Measurements from ENCODE around the gene ATXN7L1.
"Not testable (repeated sequence)": the region's sequence is repeated elsewhere in the genome, so short reads cannot be mapped to it uniquely, and the experiment has no call there.

The ATXN7L1 gene

GRCh38 chr7:105890290-105890997 is 14.0 kb upstream of the ATXN7L1 start:
- no peak for DNase-seq (ENCODE audit: low read depth in 2 of 2)

- DNase-seq (ENCODE audit: low read depth in 2 of 2) = no peak
Measured at GRCh38 chr7:105887569-105888189, 11.3 kb upstream of the ATXN7L1 start.

DNA sequence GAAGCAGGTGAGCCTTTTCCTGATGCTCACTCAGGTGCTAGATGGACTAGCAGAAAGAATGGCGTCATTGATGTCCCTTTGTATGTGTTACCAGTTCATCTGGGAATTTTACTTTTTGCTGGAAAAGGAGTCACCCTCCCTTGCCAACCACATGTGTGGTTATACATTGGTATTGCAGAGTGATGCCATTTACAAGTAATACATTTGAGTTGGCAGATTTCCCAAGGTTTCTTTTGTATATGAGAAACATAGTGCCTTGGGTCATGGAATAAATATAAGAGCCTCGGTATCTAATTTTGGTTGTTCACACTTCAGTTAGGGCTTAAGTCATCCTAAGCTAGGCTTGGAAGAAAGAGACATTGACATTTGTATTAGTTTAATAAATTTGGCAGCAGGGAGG is 10.4 kb upstream of the ATXN7L1 start:
- DNase-seq (ENCODE audit: low read depth in 2 of 2) = no peak

- DNase-seq (ENCODE audit: low read depth in 2 of 2) = no peak
Measured at GRCh38 chr7:105885387-105886111, 9.2 kb upstream of the ATXN7L1 start.

GRCh38 chr7:105883179-105883578 is 6.8 kb upstream of the ATXN7L1 start:
- not testable (repeated sequence) for DNase-seq (ENCODE audit: low read depth in 2 of 2)

GRCh38 chr7:105881439-105881838 is 5.0 kb upstream of the ATXN7L1 start:
- no peak for DNase-seq (ENCODE audit: low read depth in 2 of 2)

DNA sequence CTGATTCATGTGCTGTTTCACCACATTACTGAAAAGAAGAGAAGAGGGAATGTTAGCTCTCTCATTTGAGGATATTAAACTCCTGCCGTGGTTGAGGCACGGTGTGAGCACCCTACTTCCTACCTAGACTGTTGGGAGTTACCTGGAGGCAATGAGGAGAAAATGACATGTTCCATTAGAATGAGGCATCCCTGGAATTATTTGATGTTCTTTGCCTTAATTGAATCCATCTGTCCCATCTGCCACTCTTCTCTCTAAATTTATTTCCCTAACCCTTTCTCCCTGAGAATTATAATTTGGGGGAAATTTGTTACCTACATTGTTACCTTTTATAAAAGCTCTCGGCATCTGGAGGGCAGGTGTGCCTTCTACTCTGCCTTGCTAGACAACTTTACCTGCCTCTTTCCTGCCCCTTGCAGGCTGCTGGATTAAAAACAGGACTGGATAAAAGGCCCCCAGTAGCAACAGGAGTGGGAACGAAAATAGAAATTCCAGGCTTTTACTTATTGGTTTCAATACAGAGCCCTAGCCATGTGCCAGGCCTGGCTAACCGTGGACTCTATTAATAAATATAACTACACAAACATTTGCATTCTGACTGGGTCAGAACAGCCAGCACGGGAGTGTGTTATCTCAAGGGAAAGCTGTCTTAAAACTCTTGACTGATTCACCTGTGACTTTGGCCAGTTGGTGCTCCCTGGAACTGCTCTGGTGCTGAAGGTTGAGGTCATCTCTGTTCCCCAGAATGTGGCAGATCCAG is 4.4 kb upstream of the ATXN7L1 start:
- no peak for DNase-seq (ENCODE audit: low read depth in 2 of 2)

GRCh38 chr7:105879782-105880181 is 3.4 kb upstream of the ATXN7L1 start:
- DNase-seq (ENCODE audit: low read depth in 2 of 2) = no peak

GRCh38 chr7:105878746-105879605 is 2.6 kb upstream of the ATXN7L1 start:
- no peak for DNase-seq (ENCODE audit: low read depth in 2 of 2)

GRCh38 chr7:105877736-105878135 is 1.3 kb upstream of the ATXN7L1 start:
- no peak for DNase-seq (ENCODE audit: low read depth in 2 of 2)

GRCh38 chr7:105876964-105877601 is 684 bp upstream of the ATXN7L1 start:
- no peak for DNase-seq (ENCODE audit: low read depth in 2 of 2)

GRCh38 chr7:105875505-105875904 is 894 bp downstream of the ATXN7L1 start:
- no peak for DNase-seq (ENCODE audit: low read depth in 2 of 2)

GRCh38 chr7:105874055-105874454 is 2.3 kb downstream of the ATXN7L1 start:
- DNase-seq (ENCODE audit: low read depth in 2 of 2) = no peak

DNA sequence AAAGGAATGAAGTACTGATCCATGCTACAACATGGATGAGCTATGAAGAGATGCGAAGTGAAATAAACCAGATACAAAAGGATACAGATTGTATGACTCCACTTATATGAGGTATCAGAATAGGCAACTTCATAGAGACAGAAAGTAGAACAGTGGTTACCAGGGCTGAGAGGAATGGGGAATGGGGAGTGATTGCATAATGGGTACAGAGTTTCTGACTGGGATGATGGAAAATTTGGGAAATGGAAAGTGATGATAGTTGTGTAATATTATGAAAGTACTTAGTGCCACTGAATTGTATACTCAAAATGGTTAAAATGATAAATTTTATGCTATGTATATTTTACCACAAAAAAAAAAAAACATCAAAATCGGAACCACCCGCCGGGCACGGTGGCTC is 3.9 kb downstream of the ATXN7L1 start:
- no peak for DNase-seq (ENCODE audit: low read depth in 2 of 2)

- DNase-seq (ENCODE audit: low read depth in 2 of 2) = no peak
Measured at GRCh38 chr7:105871142-105871541, 5.3 kb downstream of the ATXN7L1 start.

DNA sequence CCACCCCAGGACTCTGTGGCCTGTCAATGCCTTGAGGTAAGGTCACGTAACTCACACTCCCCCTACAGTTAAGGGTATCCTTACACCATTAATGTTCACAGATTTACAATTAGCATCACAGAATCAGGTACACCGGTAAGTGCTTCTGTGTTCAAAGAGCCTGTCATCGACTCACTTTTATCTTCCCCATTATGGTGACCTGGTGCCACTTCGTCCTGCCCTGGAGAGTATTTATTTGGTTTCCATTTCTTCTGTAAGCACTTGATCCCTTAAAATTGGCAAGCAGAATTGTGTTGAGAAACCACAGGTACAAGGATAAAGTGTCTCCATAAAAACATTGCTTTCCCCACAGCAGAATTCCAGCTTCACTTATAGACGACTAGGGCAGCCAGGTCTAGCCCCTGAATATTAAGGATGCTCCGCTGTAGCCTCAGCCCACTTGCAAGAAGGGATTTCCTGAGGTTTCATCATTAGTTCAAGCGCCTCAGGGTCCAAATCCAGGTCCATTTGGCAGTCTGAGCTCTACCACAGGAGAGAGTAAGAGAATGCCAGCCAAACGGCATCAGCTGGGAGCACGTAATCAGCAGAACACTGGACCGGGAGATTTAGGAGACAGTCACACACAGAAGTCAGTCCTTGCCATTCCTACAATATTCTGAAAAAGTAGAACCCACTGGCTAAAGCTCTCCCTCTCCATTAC is 10.1 kb downstream of the ATXN7L1 start:
- DNase-seq (ENCODE audit: low read depth in 2 of 2) = no peak

- DNase-seq (ENCODE audit: low read depth in 2 of 2) = no peak
Measured at GRCh38 chr7:105863876-105864275, 12.5 kb downstream of the ATXN7L1 start.

GRCh38 chr7:105862770-105863169 is 13.6 kb downstream of the ATXN7L1 start:
- no peak for DNase-seq (ENCODE audit: low read depth in 2 of 2)

- no peak for DNase-seq (ENCODE audit: low read depth in 2 of 2)
Measured at GRCh38 chr7:105862276-105862675, 14.1 kb downstream of the ATXN7L1 start.

DNA sequence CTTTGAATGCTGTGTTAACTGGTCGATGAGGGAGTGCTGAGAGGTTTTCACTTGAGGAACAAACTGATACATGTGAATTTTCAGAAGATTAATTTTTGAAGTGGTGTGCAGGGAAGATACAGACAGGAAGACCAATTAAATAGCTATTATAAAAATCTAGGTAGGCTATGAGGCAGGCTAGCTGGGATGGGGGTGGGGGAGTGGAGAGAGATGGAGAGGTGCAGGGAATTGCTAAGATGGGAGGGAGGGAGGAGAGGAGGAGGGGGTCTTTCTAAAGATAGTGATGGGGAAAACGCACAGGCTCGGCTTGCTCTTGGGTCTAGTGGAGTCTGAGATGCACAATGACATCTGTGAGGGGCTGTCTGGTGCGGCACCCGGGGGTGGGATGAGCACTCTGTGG is 15.2 kb downstream of the ATXN7L1 start:
- no peak for DNase-seq (ENCODE audit: low read depth in 2 of 2)
